SU-DHL-6 (cell line): Measurements from ENCODE around the gene EAF2.

ENCODE experiments used
- EZH2phosphoT487 ChIP-seq: fragments of 200-600 bp; sonication (generic), shearing (Covaris generic); conservative IDR thresholded peaks from 2 replicates; pipeline ENCODE4 v1.6.1; 2018; ENCODE audit warnings: mild to moderate bottlenecking, antibody characterized with exemption, low read length, moderate library complexity, mixed read lengths
- TF ChIP-seq, protein P1 (sequence below): fragments of 200-600 bp; sonication (generic); IDR thresholded peaks from one replicate; pipeline ENCODE4 v1.5.1; 2017; ENCODE audit warnings: antibody characterized with exemption, mild to moderate bottlenecking, low read length, moderate library complexity; ENCODE audit not compliant: insufficient read depth, poor library complexity, severe bottlenecking

DNA sequence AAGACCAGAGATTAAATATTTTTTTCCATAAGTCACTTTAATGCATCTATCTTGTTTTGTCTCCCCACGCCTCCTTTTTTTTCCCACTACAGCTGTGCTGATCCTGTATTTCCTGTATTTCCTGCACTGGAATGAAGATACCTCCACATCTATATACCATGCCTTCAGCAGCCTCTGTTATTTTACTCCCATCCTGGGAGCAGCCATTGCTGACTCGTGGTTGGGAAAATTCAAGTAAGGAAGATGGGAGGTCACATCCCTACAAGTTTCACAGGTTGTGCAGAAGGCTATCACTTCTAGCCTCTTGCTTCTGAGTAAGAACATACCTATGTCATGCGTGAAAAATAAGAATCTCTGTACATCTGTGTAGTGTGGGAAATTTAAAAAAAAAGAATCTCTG lies 62.3 kb downstream of the EAF2 start:
- TF ChIP-seq, protein P1, sequence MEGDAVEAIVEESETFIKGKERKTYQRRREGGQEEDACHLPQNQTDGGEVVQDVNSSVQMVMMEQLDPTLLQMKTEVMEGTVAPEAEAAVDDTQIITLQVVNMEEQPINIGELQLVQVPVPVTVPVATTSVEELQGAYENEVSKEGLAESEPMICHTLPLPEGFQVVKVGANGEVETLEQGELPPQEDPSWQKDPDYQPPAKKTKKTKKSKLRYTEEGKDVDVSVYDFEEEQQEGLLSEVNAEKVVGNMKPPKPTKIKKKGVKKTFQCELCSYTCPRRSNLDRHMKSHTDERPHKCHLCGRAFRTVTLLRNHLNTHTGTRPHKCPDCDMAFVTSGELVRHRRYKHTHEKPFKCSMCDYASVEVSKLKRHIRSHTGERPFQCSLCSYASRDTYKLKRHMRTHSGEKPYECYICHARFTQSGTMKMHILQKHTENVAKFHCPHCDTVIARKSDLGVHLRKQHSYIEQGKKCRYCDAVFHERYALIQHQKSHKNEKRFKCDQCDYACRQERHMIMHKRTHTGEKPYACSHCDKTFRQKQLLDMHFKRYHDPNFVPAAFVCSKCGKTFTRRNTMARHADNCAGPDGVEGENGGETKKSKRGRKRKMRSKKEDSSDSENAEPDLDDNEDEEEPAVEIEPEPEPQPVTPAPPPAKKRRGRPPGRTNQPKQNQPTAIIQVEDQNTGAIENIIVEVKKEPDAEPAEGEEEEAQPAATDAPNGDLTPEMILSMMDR: no peak
- TF ChIP-seq EZH2phosphoT487: no peak
